Prostate gland (tissue), 2 donors: ENCODE results near the gene KL. TPM values are rescaled to one million over a fixed set of nuclear protein-coding genes. Genes with fewer than 3 reads are reported as not detected.

ENCODE experiments used
- DNase-seq: peaks from one replicate; pipeline ENCODE4 v3.0.0-alpha.2; 2019; ENCODE audit warnings: low spot score
- H3K27ac ChIP-seq, 2 donors: fragments of 200-600 bp; sonication (generic); 2 replicates each; pipeline ENCODE4 v1.5.1; 2017 to 2019
- H3K27me3 ChIP-seq: fragments of 200-600 bp; sonication (generic); replicated peaks from 2 replicates; pipeline ENCODE4 v1.5.1; 2019; ENCODE audit not compliant: insufficient read depth
- H3K36me3 ChIP-seq, 2 donors: fragments of 200-600 bp; sonication (generic); 1 replicate in 1 of 2; 2 replicates in 1 of 2; pipeline versions ENCODE4 v1.5.1 to v1.8.1; 2017 to 2019
- H3K4me1 ChIP-seq: fragments of 200-600 bp; sonication (generic); replicated peaks from 2 replicates; pipeline ENCODE4 v1.5.1; 2019
- H3K4me3 ChIP-seq, 2 donors: fragments of 200-600 bp; sonication (generic); 2 replicates each; pipeline ENCODE4 v1.5.1; 2017 to 2019
- H3K9me3 ChIP-seq: fragments of 200-600 bp; sonication (generic); 2 replicates; pipeline ENCODE4 v1.5.1; 2017
- CTCF ChIP-seq, 4 experiments: fragments of 200-600 bp in 2 of 4; fragments of 450-650 bp in 2 of 4; sonication (generic) in 2 of 4; IDR thresholded peaks; 1 replicate in 3 of 4; 2 replicates in 1 of 4; pipeline ENCODE4 v1.5.1; 2016 to 2019; ENCODE audit warnings: antibody characterized with exemption in 4 of 4, mild to moderate bottlenecking in 2 of 4, moderate library complexity in 2 of 4
- POLR2A ChIP-seq: fragments of 450-650 bp; IDR thresholded peaks from one replicate; pipeline ENCODE4 v1.6.1; 2016; ENCODE audit warnings: antibody characterized with exemption, mild to moderate bottlenecking
- POLR2AphosphoS5 ChIP-seq: sonication (generic); formaldehyde crosslinking; IDR thresholded peaks from one replicate; pipeline ENCODE4 v1.6.1; 2017; ENCODE audit warnings: antibody characterized with exemption
- WGBS: methylation state at CpG from one replicate; pipeline ENCODE4 v1.1.5; 2018; 5-methylcytosine and 5-hydroxymethylcytosine counted together
- intact Hi-C: fragments of 100-400 bp; cut with DNase I; formaldehyde crosslinking; loops from one replicate; pipeline ENCODE4 v1.14.2; 2022
- total RNA-seq, 2 donors: library from RNA; depleted of rRNA; stranded (reverse); fragments of >200 nt; gene quantifications; one replicate each; pipeline ENCODE4 v1.1.0, GENCODE V29; 2016

Gene KL
- total RNA-seq, 2 donors from 2014 or later = 13.9 to 46.8 TPM

GRCh38 chr13:33060815-33061214 is 44.6 kb downstream of the KL start:
- no peak overlapping the region for H3K27ac ChIP-seq
- TF ChIP-seq POLR2AphosphoS5 = no peak
- no peak for TF ChIP-seq CTCF (IDR thresholded peaks at IDR 0.05)
- TF ChIP-seq POLR2A = no peak
- no peak overlapping the region for H3K4me3 ChIP-seq
- no peaks in the 10 kb centered on the region for H3K4me1 ChIP-seq
- no peak for DNase-seq
- no peaks in the 10 kb centered on the region for H3K27me3 ChIP-seq
- no peaks in the 10 kb centered on the region for H3K36me3 ChIP-seq
- intact Hi-C loops = no loop called here
- H3K9me3 ChIP-seq = no peaks in the 10 kb centered on the region
- WGBS = 93% methylated on average over 15 of the region's 15 CpGs

GRCh38 chr13:33066329-33066728 is 50.1 kb downstream of the KL start:
- H3K4me3 ChIP-seq = no peak overlapping the region
- no peaks in the 10 kb centered on the region for H3K9me3 ChIP-seq
- no peak for DNase-seq
- H3K36me3 ChIP-seq = no peaks in the 10 kb centered on the region
- 95% methylated on average over 18 of the region's 18 CpGs for WGBS
- no peaks in the 10 kb centered on the region for H3K4me1 ChIP-seq
- H3K27ac ChIP-seq = no peak overlapping the region
- intact Hi-C loops = no loop called here
- no peaks in the 10 kb centered on the region for H3K27me3 ChIP-seq
- TF ChIP-seq POLR2A (no peak), CTCF (IDR thresholded peaks at IDR 0.05) (no peak), POLR2AphosphoS5 (no peak)

GRCh38 chr13:33069365-33069764 is 53.1 kb downstream of the KL start:
- WGBS = 80% methylated on average over 2 of the region's 2 CpGs
- H3K4me1 ChIP-seq = no peaks in the 10 kb centered on the region
- no peak for TF ChIP-seq POLR2AphosphoS5
- no peak for TF ChIP-seq POLR2A
- TF ChIP-seq CTCF (IDR thresholded peaks at IDR 0.05) = no peak
- H3K36me3 ChIP-seq = no peaks in the 10 kb centered on the region
- H3K9me3 ChIP-seq = no peaks in the 10 kb centered on the region
- no peaks in the 10 kb centered on the region for H3K27me3 ChIP-seq
- no peak overlapping the region for H3K4me3 ChIP-seq
- DNase-seq = no peak
- H3K27ac ChIP-seq = no peak overlapping the region
- intact Hi-C loops = no loop called here

- no peak for TF ChIP-seq POLR2AphosphoS5
- TF ChIP-seq POLR2A = no peak
- TF ChIP-seq CTCF (IDR thresholded peaks at IDR 0.05) = no peak
- Histone ChIP-seq H3K4me1 (no peaks in the 10 kb centered on the region), H3K4me3 (no peak overlapping the region), H3K9me3 (no peaks in the 10 kb centered on the region), H3K27me3 (no peaks in the 10 kb centered on the region), H3K36me3 (no peaks in the 10 kb centered on the region), H3K27ac (no peak overlapping the region)
- intact Hi-C loops = no loop called here
- WGBS = 71% methylated on average over 2 of the region's 2 CpGs
- no peak for DNase-seq
These were observed 54.5 kb downstream of the KL start for GRCh38 chr13:33070713-33071112.

GRCh38 chr13:33072282-33072681 is 56.1 kb downstream of the KL start:
- WGBS = 96% methylated on average over 2 of the region's 2 CpGs
- no peak overlapping the region for H3K27ac ChIP-seq
- H3K9me3 ChIP-seq = no peaks in the 10 kb centered on the region
- no peaks in the 10 kb centered on the region for H3K4me1 ChIP-seq
- H3K4me3 ChIP-seq = no peak overlapping the region
- TF ChIP-seq POLR2AphosphoS5 (no peak), POLR2A (no peak), CTCF (IDR thresholded peaks at IDR 0.05) (no peak)
- no peaks in the 10 kb centered on the region for H3K27me3 ChIP-seq
- intact Hi-C loops = no loop called here
- H3K36me3 ChIP-seq = no peaks in the 10 kb centered on the region
- no peak for DNase-seq
